SH-SY5Y (cell line): ENCODE results near the gene SPA17.

Experiments
- GATA2 ChIP-seq: IDR thresholded peaks from 2 replicates; pipeline ENCODE4 v1.6.1; 2011; ENCODE audit warnings: mild to moderate bottlenecking, low read depth, low read length
- GATA3 ChIP-seq: IDR thresholded peaks from 2 replicates; pipeline ENCODE4 v1.6.1; 2011; ENCODE audit warnings: low read depth, mild to moderate bottlenecking, low read length, moderate library complexity

- TF ChIP-seq GATA2, result no peak
- TF ChIP-seq GATA3, result no peak
These were observed 46.2 kb upstream of the SPA17 start for GRCh38 chr11:124627546-124627945.
